ENCODE results near the gene PIKFYVE.
"Not testable (repeated sequence)": the region's sequence is repeated elsewhere in the genome, so short reads cannot be mapped to it uniquely, and the experiment has no call there.

PIKFYVE gene

GRCh38 chr2:208370881-208371633 is 105.0 kb downstream of the PIKFYVE start:
- in situ Hi-C loops (cut with MboI; ENCODE audit: low sequenced_read_pairs): no loop called here
- DNase-seq (ENCODE audit: low spot score in 2 of 2): no peak
- Histone ChIP-seq H3K4me1 (peaks cover 7% of the 10 kb centered on the region), H3K36me3 (replicated peaks) (no peaks in the 10 kb centered on the region), H3K4me3 (no peak overlapping the region), H3K9me3 (no peaks in the 10 kb centered on the region), H3K27me3 (ENCODE audit: low read depth) (no peaks in the 10 kb centered on the region)

DNA sequence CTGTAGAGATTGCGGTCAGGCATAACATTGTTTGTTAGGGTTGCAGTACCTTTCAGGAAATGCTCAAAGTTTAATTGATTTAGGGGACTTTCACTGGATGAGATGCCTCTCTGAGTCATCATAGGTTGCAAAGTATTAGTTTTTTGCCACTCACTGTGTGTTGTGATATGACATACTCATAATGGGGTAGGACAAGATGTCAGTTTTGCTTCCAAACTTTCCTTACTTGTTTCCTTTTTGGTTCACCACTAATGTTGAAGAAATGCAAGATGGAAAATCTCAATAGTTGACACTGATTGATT is 105.5 kb downstream of the PIKFYVE start:
- H3K9me3 ChIP-seq: no peaks in the 10 kb centered on the region
- H3K4me1 ChIP-seq: peaks cover 11% of the 10 kb centered on the region
- no peaks in the 10 kb centered on the region for H3K27me3 ChIP-seq (ENCODE audit: low read depth)
- no peaks in the 10 kb centered on the region for H3K36me3 ChIP-seq (replicated peaks)
- H3K4me3 ChIP-seq: no peak overlapping the region
- in situ Hi-C loops (cut with MboI; ENCODE audit: low sequenced_read_pairs): no loop called here
- DNase-seq (ENCODE audit: low spot score in 2 of 2): no peak

DNA sequence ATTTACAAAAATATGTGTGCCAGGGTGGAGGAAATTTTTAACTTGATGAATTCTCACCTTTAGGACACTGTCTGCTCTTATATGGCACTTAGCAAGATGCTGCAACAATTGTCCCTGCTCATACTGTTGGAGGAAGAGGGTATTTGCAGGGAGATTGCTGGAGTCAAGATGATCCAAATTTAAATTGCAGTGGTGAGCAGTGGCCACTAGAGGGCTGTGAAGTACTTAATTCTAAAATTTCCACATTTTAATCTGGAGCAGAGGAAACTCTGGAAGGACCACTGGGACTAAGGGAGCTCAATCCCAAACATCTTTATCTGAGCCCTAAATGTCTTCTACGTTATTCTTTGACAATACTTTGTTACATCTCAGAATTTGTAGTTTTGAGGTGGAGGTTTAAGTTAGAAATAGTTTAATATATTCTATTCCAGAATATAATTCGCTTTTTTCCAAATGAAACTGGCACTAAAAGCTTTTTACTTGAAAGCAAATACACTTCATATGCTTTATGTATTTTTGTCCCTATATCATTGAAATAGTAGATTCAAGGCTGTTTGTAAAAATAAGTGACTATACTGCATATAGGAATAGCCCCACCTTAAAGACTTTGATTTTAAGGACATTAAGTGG is 107.5 kb downstream of the PIKFYVE start:
- DNase-seq (ENCODE audit: low spot score in 2 of 2): peak; percentile 49 to 60
- peaks cover 16% of the 10 kb centered on the region for H3K4me1 ChIP-seq
- no peaks in the 10 kb centered on the region for H3K36me3 ChIP-seq (replicated peaks)
- in situ Hi-C loops (cut with MboI; ENCODE audit: low sequenced_read_pairs): no loop called here
- no peaks in the 10 kb centered on the region for H3K9me3 ChIP-seq
- no peak overlapping the region for H3K4me3 ChIP-seq
- H3K27me3 ChIP-seq (ENCODE audit: low read depth): no peaks in the 10 kb centered on the region

GRCh38 chr2:208375491-208376068 is 109.5 kb downstream of the PIKFYVE start:
- Histone ChIP-seq H3K9me3 (no peaks in the 10 kb centered on the region), H3K4me3 (no peak overlapping the region), H3K36me3 (replicated peaks) (no peaks in the 10 kb centered on the region), H3K4me1 (peaks cover 16% of the 10 kb centered on the region), H3K27me3 (ENCODE audit: low read depth) (no peaks in the 10 kb centered on the region)
- in situ Hi-C loops (cut with MboI; ENCODE audit: low sequenced_read_pairs): loop anchor here (25.0 kb wide), 1 partner anchor 1187 kb away; no protein-coding TSS in a partner anchor
- DNase-seq (ENCODE audit: low spot score in 2 of 2): no peak

- H3K4me3 ChIP-seq; H3K9me3 ChIP-seq; H3K27me3 ChIP-seq (ENCODE audit: low read depth); H3K36me3 ChIP-seq (replicated peaks); DNase-seq (ENCODE audit: low spot score in 2 of 2): not testable (repeated sequence)
- in situ Hi-C loops (cut with MboI; ENCODE audit: low sequenced_read_pairs): loop anchor here (25.0 kb wide), 1 partner anchor 1185 kb away; no protein-coding TSS in a partner anchor
- peaks cover 16% of the 10 kb centered on the region for H3K4me1 ChIP-seq
These were observed 111.3 kb downstream of the PIKFYVE start for GRCh38 chr2:208377344-208377860.

GRCh38 chr2:208379192-208379591 is 113.1 kb downstream of the PIKFYVE start:
- Histone ChIP-seq H3K4me1 (peaks cover 16% of the 10 kb centered on the region), H3K4me3 (no peak overlapping the region), H3K27me3 (ENCODE audit: low read depth) (no peaks in the 10 kb centered on the region), H3K36me3 (replicated peaks) (no peaks in the 10 kb centered on the region), H3K9me3 (no peaks in the 10 kb centered on the region)
- in situ Hi-C loops (cut with MboI; ENCODE audit: low sequenced_read_pairs): loop anchor here (25.0 kb wide), 1 partner anchor 1183 kb away; no protein-coding TSS in a partner anchor
- no peak for DNase-seq (ENCODE audit: low spot score in 2 of 2)

DNA sequence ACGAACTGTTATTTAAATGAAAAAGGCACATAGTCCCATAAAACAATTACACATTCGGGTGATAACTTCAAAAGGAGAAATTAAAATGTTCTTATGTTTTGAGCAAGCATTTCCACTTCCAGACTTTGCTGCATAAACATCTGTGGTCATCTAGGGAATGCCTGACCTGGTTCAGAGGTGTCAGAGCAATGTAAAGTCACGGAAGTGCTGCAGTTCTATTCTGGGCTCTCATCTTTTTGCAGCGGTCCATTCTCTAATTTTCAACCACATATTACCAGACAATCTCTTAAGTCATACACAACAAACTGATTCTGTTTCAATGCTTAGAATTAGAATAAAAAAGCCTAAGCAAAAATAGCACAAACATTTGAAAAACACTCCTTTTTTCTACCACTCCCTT is 118.6 kb downstream of the PIKFYVE start:
- H3K4me1 ChIP-seq: peaks cover 12% of the 10 kb centered on the region
- H3K36me3 ChIP-seq (replicated peaks): no peaks in the 10 kb centered on the region
- no peak overlapping the region for H3K4me3 ChIP-seq
- no peak for DNase-seq (ENCODE audit: low spot score in 2 of 2)
- in situ Hi-C loops (cut with MboI; ENCODE audit: low sequenced_read_pairs): loop anchor here (25.0 kb wide), 1 partner anchor 1178 kb away; no protein-coding TSS in a partner anchor
- H3K27me3 ChIP-seq (ENCODE audit: low read depth): no peaks in the 10 kb centered on the region
- no peaks in the 10 kb centered on the region for H3K9me3 ChIP-seq

- no peaks in the 10 kb centered on the region for H3K27me3 ChIP-seq (ENCODE audit: low read depth)
- H3K36me3 ChIP-seq (replicated peaks): no peaks in the 10 kb centered on the region
- in situ Hi-C loops (cut with MboI; ENCODE audit: low sequenced_read_pairs): loop anchor here (25.0 kb wide), 1 partner anchor 1176 kb away; no protein-coding TSS in a partner anchor
These were observed 120.5 kb downstream of the PIKFYVE start for GRCh38 chr2:208386541-208386940.

DNA sequence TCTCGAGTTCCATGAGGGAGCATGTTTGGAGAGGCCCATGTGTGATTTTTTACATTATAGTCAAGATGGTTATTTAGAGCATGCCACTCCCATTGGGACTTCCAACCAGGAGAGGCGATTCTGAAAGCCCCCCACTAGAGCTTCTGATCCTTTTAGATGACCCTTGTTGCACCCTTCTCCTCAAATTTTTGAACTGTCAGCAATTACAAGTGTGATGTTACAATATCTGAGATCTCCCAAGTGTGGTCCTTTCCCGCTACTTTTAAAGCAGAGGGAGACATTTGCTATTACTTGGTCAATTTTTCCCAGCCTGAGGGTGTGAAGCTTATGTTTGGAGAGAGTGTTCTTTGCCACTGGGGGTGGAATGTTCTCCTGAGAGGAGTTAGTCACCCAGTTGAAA is 123.9 kb downstream of the PIKFYVE start:
- no peaks in the 10 kb centered on the region for H3K27me3 ChIP-seq (ENCODE audit: low read depth)
- no peak for DNase-seq (ENCODE audit: low spot score in 2 of 2)
- in situ Hi-C loops (cut with MboI; ENCODE audit: low sequenced_read_pairs): loop anchor here (25.0 kb wide), 1 partner anchor 1172 kb away; no protein-coding TSS in a partner anchor
- H3K4me3 ChIP-seq: no peak overlapping the region
- H3K36me3 ChIP-seq (replicated peaks): no peaks in the 10 kb centered on the region
- no peaks in the 10 kb centered on the region for H3K9me3 ChIP-seq
- peaks cover 5% of the 10 kb centered on the region for H3K4me1 ChIP-seq

More at GRCh38 chr2:208386541-208386940, 120.5 kb downstream of the PIKFYVE start:
- DNase-seq (ENCODE audit: low spot score in 2 of 2): no peak
- no peak overlapping the region for H3K4me3 ChIP-seq
- H3K9me3 ChIP-seq: no peaks in the 10 kb centered on the region
- H3K4me1 ChIP-seq: peaks cover 12% of the 10 kb centered on the region

DNA sequence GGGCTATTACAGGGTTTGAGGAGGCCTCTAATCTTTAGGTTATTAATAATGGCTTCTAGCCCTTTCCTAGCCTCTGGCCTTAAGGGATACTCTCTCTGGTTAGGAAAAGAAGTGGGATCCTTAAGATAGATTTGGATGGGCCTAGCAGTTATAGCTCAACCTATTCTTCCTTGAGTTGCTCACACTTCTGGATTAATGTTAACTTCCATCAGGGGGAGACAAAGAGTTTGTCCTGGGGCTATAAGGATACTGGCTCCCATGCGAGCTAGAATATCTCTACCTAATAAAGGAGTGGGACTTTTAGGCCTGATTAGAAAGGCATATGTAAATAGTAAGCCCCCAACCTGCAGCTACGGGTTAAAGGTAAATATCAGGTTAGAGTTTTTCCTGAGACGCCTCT is 126.2 kb downstream of the PIKFYVE start:
- in situ Hi-C loops (cut with MboI; ENCODE audit: low sequenced_read_pairs): loop anchor here (25.0 kb wide), 1 partner anchor 1170 kb away; no protein-coding TSS in a partner anchor
- H3K4me1 ChIP-seq: no peaks in the 10 kb centered on the region
- H3K9me3 ChIP-seq: 0 out of 2 replicates have a peak, but pooled peaks cover 2% of the 10 kb centered on the region
- H3K27me3 ChIP-seq (ENCODE audit: low read depth): no peaks in the 10 kb centered on the region
- no peaks in the 10 kb centered on the region for H3K36me3 ChIP-seq (replicated peaks)
- peak in 1 of 2 experiments; percentile 10 for DNase-seq (ENCODE audit: low spot score in 2 of 2)
- H3K4me3 ChIP-seq: no peak overlapping the region

- H3K4me3 ChIP-seq; H3K27me3 ChIP-seq (ENCODE audit: low read depth); H3K4me1 ChIP-seq; DNase-seq (ENCODE audit: low spot score in 2 of 2); H3K9me3 ChIP-seq; H3K36me3 ChIP-seq (replicated peaks): not testable (repeated sequence)
- in situ Hi-C loops (cut with MboI; ENCODE audit: low sequenced_read_pairs): loop anchor here (25.0 kb wide), 1 partner anchor 1166 kb away; no protein-coding TSS in a partner anchor
These were observed 130.7 kb downstream of the PIKFYVE start for GRCh38 chr2:208396796-208397195.

GRCh38 chr2:208399201-208399600 is 133.1 kb downstream of the PIKFYVE start:
- H3K4me3 ChIP-seq: no peak overlapping the region
- H3K27me3 ChIP-seq (ENCODE audit: low read depth): peaks cover 25% of the 10 kb centered on the region
- H3K9me3 ChIP-seq: 0 out of 2 replicates have a peak, but pooled peaks cover 2% of the 10 kb centered on the region
- no peak for DNase-seq (ENCODE audit: low spot score in 2 of 2)
- H3K36me3 ChIP-seq (replicated peaks): no peaks in the 10 kb centered on the region
- no peaks in the 10 kb centered on the region; the same call in 1 of the 2 replicates for H3K4me1 ChIP-seq
- in situ Hi-C loops (cut with MboI; ENCODE audit: low sequenced_read_pairs): loop anchor here (25.0 kb wide), 1 partner anchor 1163 kb away; no protein-coding TSS in a partner anchor

DNA sequence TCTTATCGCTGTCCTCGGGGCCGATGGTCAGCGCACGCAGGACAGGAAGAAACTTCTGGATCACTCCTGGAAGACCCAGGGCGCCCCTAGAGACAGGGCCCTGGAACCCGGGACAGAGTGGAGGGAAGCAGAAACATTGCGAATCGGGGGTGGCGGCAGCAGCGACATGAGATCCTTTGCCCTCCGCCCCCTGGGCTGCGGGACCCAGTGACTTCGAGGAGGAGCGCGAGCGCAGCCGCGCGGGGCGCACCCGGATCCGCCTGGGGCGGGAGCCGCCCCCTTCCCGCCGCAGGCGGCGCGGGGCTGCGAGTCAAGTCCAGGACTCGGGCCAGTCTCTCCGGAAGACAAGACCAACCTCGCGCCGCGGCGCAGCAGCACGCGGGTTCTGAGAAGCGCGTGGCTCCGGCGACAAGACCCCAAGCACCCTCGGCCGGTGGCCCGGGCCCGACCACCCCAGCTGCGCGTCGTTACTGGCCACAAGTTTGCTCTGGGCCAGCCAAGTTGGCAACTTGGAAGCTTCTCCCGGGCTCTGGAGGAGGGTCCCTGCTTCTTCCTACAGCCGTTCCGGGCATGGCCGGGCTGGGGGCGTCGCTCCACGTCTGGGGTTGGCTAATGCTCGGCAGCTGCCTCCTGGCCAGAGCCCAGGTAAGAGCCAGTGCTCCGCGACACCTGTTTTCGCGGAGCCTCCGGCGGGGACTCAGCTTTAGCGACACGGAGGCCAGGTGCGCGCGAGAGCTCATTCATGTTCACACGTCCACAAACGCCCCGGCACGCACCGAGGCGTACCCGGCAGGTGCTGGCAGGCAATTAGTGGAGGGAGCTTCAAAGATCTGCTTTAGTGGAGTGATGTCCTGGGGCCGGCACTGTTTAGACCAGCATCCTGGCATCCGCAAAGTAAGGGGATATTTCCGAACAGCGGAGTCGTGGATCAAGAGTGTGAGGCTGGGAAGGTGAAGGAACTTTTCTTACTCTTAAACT is 140.7 kb downstream of the PIKFYVE start, which contains the start of gene PTH2R:
Gene PTH2R (plus strand): TSS at position 319 of the 978 bp plus-strand sequence. CDS start 252 bp downstream, at position 571.
- H3K27me3 ChIP-seq (ENCODE audit: low read depth): peaks cover 78% of the 10 kb centered on the region
- no peaks in the 10 kb centered on the region for H3K9me3 ChIP-seq
- no peak for DNase-seq (ENCODE audit: low spot score in 2 of 2)
- no peaks in the 10 kb centered on the region for H3K36me3 ChIP-seq (replicated peaks)
- in situ Hi-C loops (cut with MboI; ENCODE audit: low sequenced_read_pairs): no loop called here
- H3K4me1 ChIP-seq: no peaks in the 10 kb centered on the region
- H3K4me3 ChIP-seq: no peak within 1 kb of the TSS

All from HAP-1 (cell line).